GM19372 (cell line): ENCODE data around the gene CD34.
"Not testable (repeated sequence)": the region's sequence is repeated elsewhere in the genome, so short reads cannot be mapped to it uniquely, and the experiment has no call there.

Source experiments
- ATAC-seq: cut with Tn5 transposase; IDR thresholded peaks from one replicate; pipeline ENCODE4 v1.9.1; 2021; ENCODE audit warnings: mild to moderate bottlenecking, low read depth, moderate library complexity; ENCODE audit not compliant: unreplicated experiment

Gene CD34

GRCh38 chr1:207933205-207933800, 22.4 kb upstream of the CD34 start:
- ATAC-seq, result no peak

- ATAC-seq, result no peak
These were observed 16.1 kb upstream of the CD34 start for GRCh38 chr1:207926984-207927383.

GRCh38 chr1:207925969-207926368, 15.0 kb upstream of the CD34 start:
- ATAC-seq, result not testable (repeated sequence)

DNA sequence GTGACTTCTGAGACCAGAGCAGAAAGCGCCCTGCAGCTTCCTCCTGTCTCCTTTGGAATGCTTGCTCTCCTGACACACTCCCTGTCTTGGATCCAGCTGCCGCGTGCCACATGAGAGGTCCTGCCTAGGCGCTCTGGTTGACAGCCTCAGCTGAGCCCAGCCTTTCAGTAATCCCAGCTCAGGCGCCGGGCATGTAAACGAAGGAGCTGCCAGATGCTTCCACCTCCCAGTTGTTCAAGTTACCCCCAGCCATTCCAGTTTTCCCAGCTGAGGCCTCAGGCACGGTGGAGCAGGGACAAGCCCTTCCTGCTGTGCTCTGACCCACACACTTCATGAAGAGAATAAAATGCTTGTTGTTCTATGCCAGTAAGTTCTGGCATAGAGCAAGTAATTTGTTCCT, 14.3 kb upstream of the CD34 start:
- no peak for ATAC-seq

- no peak for ATAC-seq
These were observed 12.6 kb upstream of the CD34 start for GRCh38 chr1:207923561-207923960.

DNA sequence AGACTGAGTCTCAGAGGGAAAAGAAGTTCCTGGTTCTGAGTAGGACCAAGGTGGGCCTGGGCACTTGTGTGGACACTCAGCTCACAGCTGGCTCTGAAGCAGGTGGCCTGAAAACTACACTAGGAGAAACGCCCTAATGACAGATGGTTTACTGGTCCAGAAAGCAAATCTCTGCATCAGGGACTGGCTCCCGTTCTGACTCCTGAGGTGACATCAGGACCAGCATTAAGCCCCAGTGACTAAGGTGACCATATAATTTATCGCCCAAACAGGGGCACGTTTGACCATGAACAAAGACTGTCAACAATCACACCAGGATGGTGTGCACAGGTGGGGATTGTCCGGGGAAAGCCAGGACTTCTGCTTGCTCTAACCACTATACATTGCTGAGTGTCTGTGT, 12.2 kb upstream of the CD34 start:
- ATAC-seq, result no peak

DNA sequence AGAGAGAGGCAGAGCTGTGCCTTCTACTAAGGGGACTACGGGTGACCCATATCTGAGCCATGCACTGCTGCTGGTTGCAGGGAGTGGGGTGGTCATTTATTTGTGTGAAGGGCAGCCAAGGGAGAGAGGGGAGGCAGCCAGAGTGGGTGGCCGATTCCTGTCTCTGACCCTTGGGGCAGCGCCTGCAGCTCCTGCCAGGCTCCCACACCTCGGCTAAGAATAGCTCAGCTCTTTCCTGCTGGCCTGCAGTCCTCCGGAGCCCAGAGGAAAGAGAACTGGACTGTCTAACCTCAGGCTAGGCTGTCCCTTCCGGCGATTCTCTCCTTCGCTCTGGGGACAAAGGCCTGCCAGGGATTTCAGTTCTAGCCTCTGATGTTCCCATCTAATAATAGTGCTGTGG, 11.6 kb upstream of the CD34 start:
- ATAC-seq, result no peak

GRCh38 chr1:207921321-207921720, 10.4 kb upstream of the CD34 start:
- no peak for ATAC-seq

DNA sequence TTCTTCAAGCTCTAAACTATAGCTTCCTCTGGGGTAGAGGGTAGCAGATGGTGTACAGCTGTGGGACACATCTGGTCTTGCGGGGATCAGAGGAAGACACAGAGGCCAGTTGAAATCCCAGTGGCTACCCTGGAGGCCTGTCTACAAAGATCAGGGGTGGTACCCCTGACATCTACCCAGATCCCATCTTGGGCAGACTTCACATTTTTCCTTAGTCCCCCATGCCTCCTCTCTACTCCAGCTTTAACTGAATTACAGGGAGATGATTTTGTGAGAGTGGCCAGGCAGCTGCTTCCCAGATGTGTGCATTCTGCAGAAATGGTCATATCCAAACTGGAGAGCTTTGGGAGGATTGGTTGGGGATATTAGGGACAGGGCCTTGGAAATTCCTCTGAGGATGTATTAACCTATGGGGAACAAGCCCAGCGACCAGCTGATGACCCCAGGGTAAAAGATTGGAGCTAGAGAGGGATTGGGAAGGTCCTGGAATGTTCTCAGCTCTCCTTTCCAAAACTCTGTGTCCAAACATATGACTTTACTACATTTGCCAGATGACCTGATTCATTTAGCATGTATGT, 9.6 kb upstream of the CD34 start:
- ATAC-seq, result no peak

DNA sequence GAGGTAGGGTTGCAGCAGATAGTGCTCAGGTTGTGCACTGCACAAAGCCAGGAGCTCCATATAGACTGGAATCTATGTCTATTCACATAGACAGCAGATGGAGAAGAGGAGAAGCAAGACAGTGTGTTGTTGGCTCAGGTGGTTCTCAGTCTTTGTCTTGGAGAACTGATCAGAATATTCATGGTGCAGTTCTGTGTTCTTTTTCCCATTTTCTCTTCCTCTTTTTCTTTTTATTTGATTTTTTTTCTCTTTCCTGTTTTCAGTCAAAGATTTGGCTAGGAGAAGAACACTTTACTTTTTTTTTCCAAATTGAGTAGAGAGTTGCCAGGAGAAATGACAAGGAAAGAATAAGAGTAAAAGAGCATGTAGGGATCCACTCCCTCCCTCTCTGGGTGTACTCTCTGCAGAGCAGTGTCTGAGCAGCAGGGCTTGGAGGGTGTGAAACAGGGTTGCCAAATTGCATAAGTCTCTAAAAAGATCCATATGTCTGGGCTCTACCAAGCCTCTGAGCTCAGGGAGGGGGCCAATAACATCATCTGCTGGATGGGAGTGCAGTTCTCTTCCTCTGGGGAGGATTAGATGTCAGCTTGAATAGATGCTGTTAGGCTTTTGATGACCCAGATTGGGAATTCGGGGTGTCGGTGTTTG, 8.7 kb upstream of the CD34 start:
- no peak for ATAC-seq

DNA sequence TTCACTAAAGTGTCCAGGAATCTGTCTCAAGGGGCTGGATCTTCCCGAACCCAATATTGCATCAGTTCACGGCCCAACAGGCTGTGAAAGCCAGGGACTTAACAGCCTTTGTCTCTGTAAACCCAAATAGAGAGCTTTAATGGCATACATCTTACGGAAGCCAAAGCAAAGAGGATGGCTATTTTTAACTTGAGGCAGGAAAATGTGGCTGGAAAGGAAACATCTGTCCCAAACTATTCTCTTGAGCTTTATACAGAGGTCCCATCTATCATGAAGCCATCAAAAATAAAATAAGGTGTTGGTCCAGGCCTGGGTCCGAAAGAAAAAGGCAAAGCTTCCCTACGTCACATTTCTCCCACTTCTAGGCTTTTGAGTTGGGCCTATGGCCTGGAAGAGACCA, 7.7 kb upstream of the CD34 start:
- ATAC-seq, result no peak

DNA sequence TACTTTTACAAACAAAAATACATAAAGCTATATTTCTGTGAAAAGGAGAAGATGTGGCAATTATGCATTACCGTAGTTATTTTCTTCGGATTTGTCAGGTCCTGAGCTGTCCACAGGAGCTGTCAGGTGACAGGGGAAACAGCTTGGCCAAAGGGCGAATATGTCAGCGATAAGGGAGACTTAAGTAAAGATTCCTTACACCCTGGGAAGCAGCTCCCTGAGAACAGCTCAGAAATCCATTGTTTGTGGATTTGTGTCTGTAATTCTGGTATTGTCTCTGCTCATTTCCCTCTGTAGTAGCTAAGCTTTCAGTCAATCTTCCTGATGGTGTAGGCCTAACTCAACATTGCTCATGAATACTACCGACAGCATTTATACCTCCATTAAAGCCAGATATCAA, 7.1 kb upstream of the CD34 start:
- ATAC-seq, result no peak

DNA sequence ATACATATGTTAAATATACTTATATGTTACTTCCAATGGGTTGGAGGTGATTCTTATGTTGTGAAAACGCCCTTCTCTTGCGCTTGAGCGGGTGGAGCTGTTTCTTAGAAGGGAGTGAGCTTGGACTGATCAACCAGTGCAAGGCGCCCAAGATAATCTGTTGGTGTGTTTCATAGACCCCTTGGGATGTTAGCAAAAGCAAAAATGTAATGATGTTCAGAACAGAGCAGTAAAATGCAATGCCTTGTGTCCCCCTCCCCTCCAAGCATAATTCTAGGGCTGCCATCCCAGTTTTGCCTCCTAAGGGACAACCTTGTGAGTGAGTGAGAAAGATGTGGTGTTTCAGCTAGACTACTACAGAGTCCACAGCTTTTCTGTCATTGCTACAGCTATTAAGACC, 6.2 kb upstream of the CD34 start:
- ATAC-seq, result no peak

GRCh38 chr1:207913951-207914350, 3.0 kb upstream of the CD34 start:
- no peak for ATAC-seq

GRCh38 chr1:207911856-207912760, 1.2 kb upstream of the CD34 start:
- ATAC-seq, result no peak

- ATAC-seq, result no peak
These were observed 1.2 kb downstream of the CD34 start for GRCh38 chr1:207909687-207910086.

DNA sequence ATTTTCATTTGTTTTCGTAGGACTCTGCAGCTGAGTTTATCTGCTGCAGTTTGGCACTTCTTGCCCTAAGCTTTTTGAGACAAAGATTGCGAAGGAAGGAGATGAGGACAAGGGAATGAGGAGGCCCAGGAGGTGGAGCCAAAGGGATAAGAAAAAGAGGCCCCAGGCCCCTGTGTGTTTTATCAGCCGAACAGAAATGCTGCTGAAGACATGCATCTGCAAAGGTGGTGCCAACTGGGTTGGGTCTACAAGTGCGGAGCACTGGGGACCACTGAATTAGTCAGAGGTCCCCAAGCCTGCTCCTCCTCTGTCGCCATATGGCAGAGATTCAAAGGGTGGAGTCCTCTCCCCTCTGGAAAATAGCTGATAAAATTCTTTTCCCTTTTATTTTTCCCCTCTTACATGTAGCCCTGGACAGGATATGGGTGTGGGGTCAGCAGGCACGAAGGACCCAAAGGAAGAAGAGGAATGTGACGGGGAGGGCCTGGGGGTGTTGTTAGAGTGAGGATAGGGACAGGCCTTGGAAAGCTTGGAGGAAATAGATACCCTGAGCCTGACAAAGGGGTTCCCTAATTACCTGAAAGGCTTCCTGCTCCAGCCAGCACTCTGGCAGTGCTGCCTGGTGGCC, 2.7 kb downstream of the CD34 start:
- no peak for ATAC-seq

DNA sequence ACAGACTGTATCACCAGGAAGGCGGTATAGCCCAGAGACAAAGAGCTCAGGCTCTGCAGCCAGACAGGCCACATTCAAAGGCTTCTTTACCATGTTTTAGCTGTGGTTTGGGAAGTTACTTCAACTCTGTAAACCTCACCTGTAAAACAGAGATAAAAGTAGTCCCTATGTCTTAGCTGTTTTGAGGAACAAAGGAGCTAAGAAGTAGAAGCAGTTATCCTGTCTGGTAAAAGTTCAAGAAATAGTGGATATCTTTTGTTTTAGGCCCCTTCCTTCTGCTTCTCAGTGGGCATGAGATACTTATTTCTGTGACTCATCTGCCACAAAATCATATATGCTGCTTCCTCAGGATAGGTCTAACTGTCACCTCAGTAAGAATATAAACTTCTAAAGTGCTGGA, 6.5 kb downstream of the CD34 start:
- ATAC-seq, result no peak

DNA sequence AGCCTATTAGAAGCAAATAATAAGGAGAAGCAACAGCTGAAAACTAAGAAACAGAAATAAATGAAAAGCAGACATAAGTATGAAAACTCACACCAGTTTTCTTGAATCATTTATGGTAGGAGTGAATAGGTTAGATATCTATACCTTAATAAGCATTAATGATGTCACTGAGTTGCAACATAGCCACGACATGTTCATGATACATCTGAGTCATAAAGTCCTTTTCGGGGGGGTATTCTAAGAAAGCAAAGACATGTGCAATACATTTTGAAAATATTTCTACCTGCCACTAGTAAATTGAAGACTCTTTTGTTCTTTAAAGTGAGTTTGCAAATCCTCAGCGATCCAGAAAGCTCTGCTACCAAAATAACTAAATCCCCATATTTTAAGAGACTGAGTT, 7.2 kb downstream of the CD34 start:
- no peak for ATAC-seq

- no peak for ATAC-seq
These were observed 7.9 kb downstream of the CD34 start for GRCh38 chr1:207903053-207903452.

DNA sequence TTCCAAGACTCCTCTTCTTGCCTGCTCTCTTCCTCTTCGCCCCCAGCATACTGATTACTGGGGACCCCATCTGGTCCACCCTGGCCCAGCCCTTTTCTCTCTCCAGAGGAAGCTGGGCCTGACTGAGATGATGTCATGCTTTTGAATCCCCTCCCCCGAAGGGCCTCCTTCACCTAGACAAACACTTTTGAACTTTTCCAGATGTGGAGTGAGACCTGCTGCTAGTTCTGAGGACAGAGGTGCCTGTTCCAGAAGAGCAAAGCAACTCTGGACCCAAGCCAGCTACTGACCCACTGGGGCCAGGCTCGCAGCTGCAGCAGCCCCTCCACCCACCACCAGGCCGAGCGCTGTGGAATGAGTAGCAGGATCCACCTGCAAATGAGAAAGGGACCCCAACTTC, 8.4 kb downstream of the CD34 start:
- no peak for ATAC-seq
